GM12878 (cell line): ENCODE data around the gene F2RL3. TPM values are rescaled to one million over a fixed set of nuclear protein-coding genes. Genes with fewer than 3 reads are reported as not detected.

Experiments
- ATAC-seq: fragments of 200-7000 bp; cut with Tn5 transposase; 3 replicates; pipeline ENCODE4 v1.9.1; 2020; ENCODE audit warnings: mild to moderate bottlenecking, moderate library complexity
- BruUV-seq: library from RNA; stranded (reverse); fragments of 400-500 nt; replicated peaks from 2 replicates; lab custom pipeline; 2021; lab: Mats Ljungman, UMichigan
- CTCF ChIA-PET: fragments of 300-600 bp; sonication (Branson Sonifier 250); formaldehyde crosslinking; extraction: SDS; loops from one replicate; lab custom pipeline; 2021; ENCODE audit warnings: inconsistent platforms; lab: Yijun Ruan, JAX
- POLR2A ChIA-PET: fragments of 350-600 bp; formaldehyde crosslinking; extraction: SDS; loops from one replicate; lab custom pipeline; 2021; ENCODE audit warnings: inconsistent platforms; lab: Charles Lee
- RAD21 ChIA-PET: fragments of 300-600 bp; sonication (Branson Sonifier 250); formaldehyde crosslinking; loops from one replicate; lab custom pipeline; 2023; ENCODE audit warnings: antibody characterized with exemption; ENCODE audit not compliant: unreplicated experiment; lab: Charles Lee
- SMC1A ChIA-PET: fragments of 300-600 bp; sonication (Branson Sonifier 250); formaldehyde crosslinking; loops from one replicate; lab custom pipeline; 2023; ENCODE audit not compliant: unreplicated experiment, uncharacterized antibody; lab: Charles Lee
- DNase-seq: peaks from one replicate; pipeline ENCODE4 v3.0.0-alpha.2; 2011; ENCODE audit warnings: low read depth, low spot score
- FAIRE-seq: peaks from 3 replicates; lab custom pipeline; 2011; peaks lifted over from hg19 to GRCh38; lab: Jason Lieb, UNC
- H2AFZ ChIP-seq: 2 replicates; pipeline ENCODE4 v1.6.0; 2011; ENCODE audit warnings: low read depth, low read length, control low read depth; ENCODE audit not compliant: control insufficient read depth
- H3K27ac ChIP-seq: 2 replicates; pipeline ENCODE4 v1.5.1; 2011; ENCODE audit warnings: control low read depth; ENCODE audit not compliant: control insufficient read depth, insufficient read depth
- H3K27me3 ChIP-seq, 2 experiments: replicated peaks in 1 of 2; 2 replicates each; pipeline versions ENCODE4 v1.6.0 to v1.6.1; 2011; ENCODE audit warnings: low read length in 1 of 2; ENCODE audit not compliant: control insufficient read depth in 2 of 2, insufficient read depth in 2 of 2
- H3K36me3 ChIP-seq, 2 experiments: 2 replicates each; pipeline ENCODE4 v1.5.1; 2011; ENCODE audit warnings: low read length in 1 of 2; ENCODE audit not compliant: control insufficient read depth in 2 of 2, insufficient read depth in 2 of 2
- H3K4me1 ChIP-seq: 2 replicates; pipeline ENCODE4 v1.6.1; 2011; ENCODE audit warnings: mild to moderate bottlenecking, low read length, moderate library complexity, mixed read lengths; ENCODE audit not compliant: control insufficient read depth, insufficient read depth
- H3K4me2 ChIP-seq: 2 replicates; pipeline ENCODE4 v1.6.0; 2011; ENCODE audit warnings: control low read depth; ENCODE audit not compliant: control insufficient read depth, insufficient read depth
- H3K4me3 ChIP-seq: fragments of 200-600 bp; sonication (generic); 2 replicates; pipeline ENCODE4 v1.5.1; 2016
- H3K79me2 ChIP-seq: 2 replicates; pipeline ENCODE4 v1.6.0; 2011; ENCODE audit warnings: low read length; ENCODE audit not compliant: control insufficient read depth, insufficient read depth
- H3K9ac ChIP-seq: 2 replicates; pipeline ENCODE4 v1.8.0; 2011; ENCODE audit warnings: low read length, control low read depth, mixed read lengths; ENCODE audit not compliant: control insufficient read depth, insufficient read depth
- H3K9me3 ChIP-seq: replicated peaks from 3 replicates; pipeline ENCODE4 v1.5.1; 2011; ENCODE audit warnings: mild to moderate bottlenecking, low read length; ENCODE audit not compliant: control insufficient read depth, insufficient read depth
- H4K20me1 ChIP-seq: 2 replicates; pipeline ENCODE4 v1.6.0; 2011; ENCODE audit not compliant: control insufficient read depth, insufficient read depth
- ATF7 ChIP-seq: fragments of 450-650 bp; IDR thresholded peaks from 2 replicates; pipeline ENCODE4 v1.6.1; 2016; ENCODE audit warnings: low read depth, mild to moderate bottlenecking
- GABPA ChIP-seq: IDR thresholded peaks from 2 replicates; pipeline ENCODE4 v1.6.1; 2014; ENCODE audit warnings: antibody characterized with exemption, low read depth, mild to moderate bottlenecking, inconsistent platforms
- MYB ChIP-seq: fragments of 150-350 bp; IDR thresholded peaks from 2 replicates; pipeline ENCODE4 v1.6.1; 2014; ENCODE audit warnings: mild to moderate bottlenecking, low read depth, low read length, borderline replicate concordance
- SP1 ChIP-seq: IDR thresholded peaks from one replicate; pipeline ENCODE4 v1.6.1; 2011; ENCODE audit warnings: low read depth, low read length
- SRF ChIP-seq, 2 experiments: IDR thresholded peaks; 2 replicates each; pipeline ENCODE4 v1.6.1; 2011; ENCODE audit warnings: low read depth in 2 of 2, low read length in 2 of 2, mild to moderate bottlenecking in 1 of 2, moderate library complexity in 1 of 2
- YY1 ChIP-seq: IDR thresholded peaks from 2 replicates; pipeline ENCODE4 v1.6.1; 2011; ENCODE audit warnings: low read depth, mild to moderate bottlenecking, low read length
- ZSCAN29 ChIP-seq: fragments of 450-650 bp; IDR thresholded peaks from 2 replicates; pipeline ENCODE4 v1.6.1; 2017; ENCODE audit warnings: mild to moderate bottlenecking, moderate library complexity
- WGBS: methylation state at CpG from one replicate; pipeline ENCODE4 v1.1.6; 2016; ENCODE audit warnings: low lambda C conversion rate; ENCODE audit not compliant: insufficient replicate concordance, insufficient coverage; ENCODE audit errors: missing lambda C conversion rate; 5-methylcytosine and 5-hydroxymethylcytosine counted together
- in situ Hi-C: fragments of 300-500 bp; cut with MboI; formaldehyde crosslinking; loops from 9 replicates; pipeline ENCODE4 v1.14.3; 2018; ENCODE audit warnings: mixed read lengths
- intact Hi-C: fragments of 100-400 bp; cut with micrococcal nuclease; formaldehyde crosslinking; loops from one replicate; pipeline ENCODE4 v1.14.2; 2022; ENCODE audit not compliant: unreplicated experiment
- polyA plus RNA-seq, 11 experiments: library from polyadenylated mRNA; depleted of rRNA in 4 of 11; unstranded in 6 of 11; stranded (reverse) in 5 of 11; fragments of >200 nt; fragmentation: Nextera tagmentation in 4 of 11; fragmentation: Illumina TruSeq in 1 of 11; extraction: Ambion mirVana in 4 of 11; extraction: Trizol in 1 of 11; gene quantifications; 1 replicate in 1 of 11; 2 replicates in 10 of 11; pipeline versions ENCODE4 v1.2.1 to v1.2.3, GENCODE V29; 2011 to 2016; ENCODE audit warnings: inconsistent platforms in 2 of 11, missing spikeins in 2 of 11, low read depth in 1 of 11
- total RNA-seq, 4 experiments: library from RNA; depleted of rRNA in 3 of 4; stranded (reverse); fragments of >200 nt in 3 of 4; fragmentation: Illumina TruSeq in 1 of 4; extraction: Trizol in 1 of 4; gene quantifications; 2 replicates each; pipeline versions ENCODE4 v1.2.1 to v1.2.3, GENCODE V29; 2013 to 2021
- TF ChIP-seq, protein P1 (sequence below): fragments of 450-650 bp; IDR thresholded peaks from 2 replicates; pipeline ENCODE4 v1.6.1; 2016; ENCODE audit warnings: mild to moderate bottlenecking, moderate library complexity, borderline replicate concordance
- TF ChIP-seq, protein P2 (sequence below): IDR thresholded peaks from 2 replicates; pipeline ENCODE4 v1.6.1; 2012; ENCODE audit warnings: low read depth, low read length, improper control_type of control experiment

Gene F2RL3
- total and polyA plus RNA-seq, 10 of the 15 experiments (the other 5 are each of a cell fraction or from before 2014, with no cell fraction given) = 0.01 to 1.2 (median 0.29) TPM

DNA sequence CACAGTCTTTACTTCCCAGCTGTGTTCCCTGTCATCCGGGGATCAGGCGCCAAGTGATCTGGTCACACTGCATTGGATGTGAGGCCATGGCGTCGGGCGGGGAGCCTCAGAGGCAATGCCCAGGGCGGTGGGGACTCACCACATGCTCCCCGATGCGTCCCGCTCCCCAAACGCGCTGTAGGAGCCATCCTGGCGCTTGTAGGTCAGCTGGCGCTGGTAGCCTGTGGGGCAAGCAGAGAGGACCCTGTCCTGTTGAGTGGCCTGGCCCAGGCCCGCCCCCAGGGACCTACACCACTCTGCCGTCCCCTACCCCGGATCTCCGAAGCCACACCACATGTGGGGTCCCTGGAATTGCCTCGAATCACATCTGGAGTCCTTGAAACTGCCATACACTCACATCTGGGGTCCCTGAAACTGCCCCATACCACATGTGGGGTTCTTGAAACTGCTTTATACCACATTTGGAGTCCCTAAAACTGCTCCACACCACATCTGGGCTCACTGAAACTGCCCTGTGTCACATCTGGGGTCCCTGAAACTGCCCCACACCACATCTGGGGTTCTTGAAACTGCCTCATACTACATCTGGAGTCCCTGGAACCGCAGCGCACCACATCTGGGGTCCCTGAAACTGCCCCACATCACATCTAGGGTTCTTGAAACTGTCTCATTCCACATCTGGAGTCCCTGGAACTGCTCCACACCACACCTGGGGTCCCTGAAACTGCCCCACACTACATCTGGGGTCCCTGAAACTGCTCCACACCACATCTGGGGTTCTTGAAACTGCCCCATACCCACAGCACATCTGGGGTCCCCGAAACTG is 33.2 kb downstream of the F2RL3 start:
- Histone ChIP-seq H3K36me3 (no peaks in the 10 kb centered on the region), H3K79me2 (no peaks in the 10 kb centered on the region), H2AFZ (no peak overlapping the region), H3K27me3 (no peaks in the 10 kb centered on the region), H3K27ac (no peak overlapping the region), H3K4me1 (no peaks in the 10 kb centered on the region), H4K20me1 (no peaks in the 10 kb centered on the region), H3K4me2 (no peak overlapping the region), H3K9ac (no peak overlapping the region), H3K4me3 (no peak overlapping the region), H3K9me3 (no peaks in the 10 kb centered on the region; the same call in 2 of the 3 replicates)
- in situ Hi-C loops = no loop called here
- intact Hi-C loops = no loop called here
- no TSS peak for BruUV-seq
- FAIRE-seq = no peak
- no peak for ATAC-seq
- no peak for DNase-seq
- SMC1A ChIA-PET = no interaction called here
- POLR2A ChIA-PET = no interaction called here
- 44% methylated on average over 21 of the region's 21 CpGs for WGBS
- RAD21 ChIA-PET = no interaction called here
- CTCF ChIA-PET = no interaction called here
- TF ChIP-seq MYB (no peak), ZSCAN29 (no peak), SRF (IDR thresholded peaks at IDR 0.05; ENCODE audit: low read depth in 2 of 2, low read length in 2 of 2) (no peak), GABPA (no peak), YY1 (no peak), ATF7 (no peak), SP1 (no peak)
- TF ChIP-seq, protein P1, sequence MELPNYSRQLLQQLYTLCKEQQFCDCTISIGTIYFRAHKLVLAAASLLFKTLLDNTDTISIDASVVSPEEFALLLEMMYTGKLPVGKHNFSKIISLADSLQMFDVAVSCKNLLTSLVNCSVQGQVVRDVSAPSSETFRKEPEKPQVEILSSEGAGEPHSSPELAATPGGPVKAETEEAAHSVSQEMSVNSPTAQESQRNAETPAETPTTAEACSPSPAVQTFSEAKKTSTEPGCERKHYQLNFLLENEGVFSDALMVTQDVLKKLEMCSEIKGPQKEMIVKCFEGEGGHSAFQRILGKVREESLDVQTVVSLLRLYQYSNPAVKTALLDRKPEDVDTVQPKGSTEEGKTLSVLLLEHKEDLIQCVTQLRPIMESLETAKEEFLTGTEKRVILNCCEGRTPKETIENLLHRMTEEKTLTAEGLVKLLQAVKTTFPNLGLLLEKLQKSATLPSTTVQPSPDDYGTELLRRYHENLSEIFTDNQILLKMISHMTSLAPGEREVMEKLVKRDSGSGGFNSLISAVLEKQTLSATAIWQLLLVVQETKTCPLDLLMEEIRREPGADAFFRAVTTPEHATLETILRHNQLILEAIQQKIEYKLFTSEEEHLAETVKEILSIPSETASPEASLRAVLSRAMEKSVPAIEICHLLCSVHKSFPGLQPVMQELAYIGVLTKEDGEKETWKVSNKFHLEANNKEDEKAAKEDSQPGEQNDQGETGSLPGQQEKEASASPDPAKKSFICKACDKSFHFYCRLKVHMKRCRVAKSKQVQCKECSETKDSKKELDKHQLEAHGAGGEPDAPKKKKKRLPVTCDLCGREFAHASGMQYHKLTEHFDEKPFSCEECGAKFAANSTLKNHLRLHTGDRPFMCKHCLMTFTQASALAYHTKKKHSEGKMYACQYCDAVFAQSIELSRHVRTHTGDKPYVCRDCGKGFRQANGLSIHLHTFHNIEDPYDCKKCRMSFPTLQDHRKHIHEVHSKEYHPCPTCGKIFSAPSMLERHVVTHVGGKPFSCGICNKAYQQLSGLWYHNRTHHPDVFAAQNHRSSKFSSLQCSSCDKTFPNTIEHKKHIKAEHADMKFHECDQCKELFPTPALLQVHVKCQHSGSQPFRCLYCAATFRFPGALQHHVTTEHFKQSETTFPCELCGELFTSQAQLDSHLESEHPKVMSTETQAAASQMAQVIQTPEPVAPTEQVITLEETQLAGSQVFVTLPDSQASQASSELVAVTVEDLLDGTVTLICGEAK = no peak
- TF ChIP-seq, protein P2, sequence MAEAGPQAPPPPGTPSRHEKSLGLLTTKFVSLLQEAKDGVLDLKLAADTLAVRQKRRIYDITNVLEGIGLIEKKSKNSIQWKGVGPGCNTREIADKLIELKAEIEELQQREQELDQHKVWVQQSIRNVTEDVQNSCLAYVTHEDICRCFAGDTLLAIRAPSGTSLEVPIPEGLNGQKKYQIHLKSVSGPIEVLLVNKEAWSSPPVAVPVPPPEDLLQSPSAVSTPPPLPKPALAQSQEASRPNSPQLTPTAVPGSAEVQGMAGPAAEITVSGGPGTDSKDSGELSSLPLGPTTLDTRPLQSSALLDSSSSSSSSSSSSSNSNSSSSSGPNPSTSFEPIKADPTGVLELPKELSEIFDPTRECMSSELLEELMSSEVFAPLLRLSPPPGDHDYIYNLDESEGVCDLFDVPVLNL = no peak
